Right hindlimb (tissue), 1 donor: ENCODE data around the gene FAM241B.

Experiments used
- DNase-seq: peaks from one replicate; pipeline ENCODE4 v3.0.0-alpha.2; 2018

The FAM241B gene

DNA sequence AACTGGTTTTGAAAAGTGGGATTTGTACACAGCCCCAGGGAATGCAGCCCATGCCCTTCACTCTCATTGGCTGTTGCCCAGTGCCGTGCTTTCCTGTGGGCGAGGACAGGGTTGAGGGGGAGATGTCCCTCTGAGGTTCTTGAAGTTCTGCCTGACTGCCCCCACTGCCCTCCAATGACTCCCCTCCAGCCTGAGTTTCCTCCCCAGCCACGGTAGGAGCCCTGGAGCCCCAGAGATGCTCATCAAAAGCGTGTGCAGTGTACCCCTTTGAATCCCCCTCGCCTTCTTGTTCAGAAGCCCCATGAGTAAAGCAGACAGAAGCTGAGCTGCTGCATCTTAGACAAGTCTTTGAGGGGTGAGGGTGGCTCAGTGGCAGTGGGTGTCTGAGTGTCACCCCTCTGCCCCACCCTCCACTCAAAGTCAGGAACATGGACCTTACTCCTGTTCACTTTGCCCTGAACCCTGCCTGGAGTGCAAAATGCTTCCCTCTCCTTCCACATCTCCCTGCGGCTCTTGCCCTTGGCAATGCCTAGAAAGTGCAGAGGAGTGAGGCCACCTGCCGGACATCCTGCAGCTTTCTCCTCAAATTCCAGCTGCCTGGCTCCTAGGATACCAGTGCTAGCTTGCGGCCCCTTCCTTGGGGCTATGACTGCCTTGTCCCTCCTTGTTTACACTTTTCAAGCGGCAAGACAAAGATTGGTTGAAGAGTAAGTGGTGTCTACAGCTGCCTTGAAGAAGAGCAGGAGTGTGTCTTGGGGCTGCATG lies 19.9 kb downstream of the FAM241B start:
- no peak for DNase-seq

DNA sequence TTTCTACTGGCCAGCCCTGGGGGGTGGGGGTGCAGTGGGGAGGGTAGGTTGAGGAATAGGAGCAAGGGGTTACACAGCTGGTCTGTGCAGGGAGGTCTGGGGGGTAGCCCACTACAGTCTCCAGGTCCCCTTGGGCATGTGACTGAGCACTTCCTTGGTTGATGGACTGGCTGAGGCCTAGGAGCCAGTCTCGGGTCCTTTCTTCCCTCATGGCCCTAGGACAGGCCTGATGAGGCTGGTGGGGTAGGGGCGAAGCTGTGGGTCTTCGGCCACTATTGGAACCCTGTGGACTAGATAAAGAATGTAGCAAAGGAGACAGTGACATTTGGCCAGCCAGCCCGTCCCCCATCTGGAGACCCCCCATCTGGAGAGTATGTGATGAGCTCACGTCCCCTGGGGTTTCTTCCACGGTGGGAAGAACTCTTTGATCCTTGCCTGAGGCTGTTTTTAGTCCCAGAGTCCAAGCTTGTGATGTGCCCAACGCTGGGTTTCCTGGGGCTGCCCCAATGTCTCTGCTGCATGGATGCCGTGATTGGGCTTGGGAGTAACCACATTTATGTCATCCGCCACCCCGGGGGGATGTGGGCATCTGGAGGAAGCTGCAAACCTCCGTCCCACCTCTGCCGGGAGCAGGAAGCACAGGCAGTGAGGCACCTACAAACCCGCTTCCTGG lies 20.7 kb downstream of the FAM241B start:
- DNase-seq, result no peak

DNA sequence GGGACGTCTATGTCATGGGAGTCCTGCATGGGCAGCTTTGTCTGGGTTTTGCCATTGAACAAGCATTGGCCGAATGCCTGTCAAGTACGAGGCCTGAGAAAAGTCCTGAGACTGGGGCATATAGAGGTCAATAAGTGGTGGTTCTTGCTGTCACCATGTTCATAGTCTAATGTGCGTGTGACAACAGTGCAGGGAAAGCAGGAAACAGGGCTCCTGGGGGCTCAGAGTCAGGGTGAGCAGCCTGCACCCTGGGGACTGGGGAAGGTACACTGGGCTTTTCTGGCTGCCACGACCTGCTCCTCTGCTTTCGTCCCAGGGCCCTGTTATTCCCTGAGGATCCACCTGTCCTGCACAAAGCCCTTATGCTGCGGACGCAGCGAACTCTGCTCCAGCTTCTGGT lies 21.3 kb downstream of the FAM241B start:
- no peak for DNase-seq

DNA sequence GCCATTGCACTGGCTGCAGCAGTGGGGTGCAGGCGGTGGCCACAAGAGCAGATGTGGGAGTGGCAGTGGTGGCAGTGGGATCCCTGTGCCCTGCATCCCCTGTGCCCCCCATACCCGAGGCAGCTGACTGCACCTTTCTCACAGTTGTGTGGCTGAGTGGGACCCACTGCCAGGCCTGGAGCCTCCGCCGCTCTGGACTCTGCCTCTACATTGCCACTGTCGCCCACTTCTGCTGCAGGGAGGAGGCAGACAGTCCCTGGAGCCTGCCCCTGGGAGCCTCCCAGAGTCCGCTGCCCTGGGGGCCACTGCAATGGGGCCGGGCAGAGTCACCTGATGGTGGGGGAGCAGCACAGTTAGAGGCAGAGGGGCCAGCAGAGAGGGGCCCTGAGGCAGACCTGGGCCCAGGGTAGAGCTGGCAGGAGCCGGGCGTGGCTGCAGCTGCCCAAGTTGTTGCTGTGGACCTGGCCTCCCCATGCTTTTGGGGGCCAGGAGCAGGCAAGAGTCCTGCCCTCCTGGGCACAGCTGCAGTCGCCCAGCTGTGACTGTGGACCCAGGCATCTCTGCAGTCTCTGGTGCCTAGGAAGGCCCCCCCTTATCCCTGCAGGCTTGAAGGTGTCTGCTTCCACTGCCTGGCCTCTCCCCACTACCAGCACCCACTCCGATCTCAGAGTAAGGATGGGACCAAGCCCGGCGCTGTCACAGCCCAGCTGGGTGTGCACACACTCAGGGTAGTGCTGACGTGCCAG lies 22.2 kb downstream of the FAM241B start:
- DNase-seq, result no peak

DNA sequence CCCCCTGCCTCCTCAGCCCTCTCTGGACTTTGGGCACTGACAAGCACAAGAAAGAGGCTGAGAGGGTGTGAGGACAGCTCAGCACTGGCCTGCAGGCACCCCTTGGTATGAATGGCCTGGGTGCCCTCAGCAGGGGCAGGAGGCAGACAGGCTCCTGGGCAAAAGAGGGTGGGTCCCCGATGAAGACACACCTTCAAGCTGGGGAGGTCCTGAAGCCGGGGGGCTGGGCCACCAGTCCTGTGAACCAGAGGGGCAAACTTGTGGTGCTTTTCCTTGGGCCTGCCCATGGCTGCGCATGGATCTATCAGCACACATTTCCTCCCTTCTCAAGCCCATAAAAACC lies 22.8 kb downstream of the FAM241B start:
- DNase-seq, result no peak

DNA sequence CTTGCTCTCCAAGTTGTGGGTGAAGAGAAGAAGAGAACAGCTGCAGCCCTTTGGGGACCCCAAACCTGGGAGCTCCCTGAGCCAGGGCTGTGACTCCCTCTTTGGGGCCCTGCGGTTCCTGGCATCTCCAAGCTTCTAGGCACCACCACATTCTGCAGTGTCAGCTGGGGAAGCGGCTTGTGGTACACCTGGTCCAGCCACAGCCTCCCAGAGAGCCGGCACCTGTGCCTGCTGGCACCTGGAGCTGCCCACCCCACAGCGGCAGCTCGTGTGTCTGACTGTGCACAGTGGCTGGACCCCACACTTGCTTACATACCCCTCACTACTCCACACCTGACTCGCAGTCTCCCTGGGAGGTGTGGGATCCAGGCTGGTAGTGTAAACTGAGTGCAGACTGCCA lies 23.5 kb downstream of the FAM241B start:
- DNase-seq, result no peak

DNA sequence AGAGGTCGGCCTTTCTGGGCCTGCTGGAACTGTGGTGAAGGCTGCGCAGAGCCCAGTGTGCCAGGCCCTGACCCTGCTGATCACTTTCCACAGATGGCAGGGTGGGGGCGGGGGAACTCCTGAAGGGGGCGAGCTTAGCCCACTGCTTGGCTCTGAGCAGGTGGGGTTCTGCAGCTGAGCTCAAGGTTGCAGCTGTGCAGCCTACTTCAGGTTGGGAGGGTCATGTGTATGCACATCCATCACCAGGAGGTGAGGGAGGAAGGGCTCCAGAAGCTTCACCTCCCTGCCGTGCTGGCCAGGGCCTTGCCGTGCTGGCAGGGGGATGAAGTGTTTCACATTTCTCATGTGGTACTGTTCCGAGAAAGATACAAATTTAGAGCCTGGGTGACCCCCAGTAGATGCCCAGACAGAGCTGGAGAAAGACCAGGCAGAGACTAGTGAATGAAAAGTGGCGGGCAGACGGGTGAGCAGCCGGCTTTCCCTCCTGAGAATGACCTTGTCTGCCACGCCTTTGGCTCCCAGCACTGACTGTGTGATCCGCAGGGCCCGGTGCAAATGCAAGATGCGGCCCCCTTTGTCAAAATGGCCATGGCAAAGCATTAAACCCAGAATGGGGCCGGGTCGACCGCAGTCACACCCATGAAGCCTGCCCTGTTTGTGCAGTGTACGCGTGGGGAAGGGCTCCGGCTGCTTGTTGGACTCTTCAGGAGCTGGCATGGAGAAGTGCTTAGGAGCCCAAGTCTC lies 25.2 kb downstream of the FAM241B start:
- no peak for DNase-seq

DNA sequence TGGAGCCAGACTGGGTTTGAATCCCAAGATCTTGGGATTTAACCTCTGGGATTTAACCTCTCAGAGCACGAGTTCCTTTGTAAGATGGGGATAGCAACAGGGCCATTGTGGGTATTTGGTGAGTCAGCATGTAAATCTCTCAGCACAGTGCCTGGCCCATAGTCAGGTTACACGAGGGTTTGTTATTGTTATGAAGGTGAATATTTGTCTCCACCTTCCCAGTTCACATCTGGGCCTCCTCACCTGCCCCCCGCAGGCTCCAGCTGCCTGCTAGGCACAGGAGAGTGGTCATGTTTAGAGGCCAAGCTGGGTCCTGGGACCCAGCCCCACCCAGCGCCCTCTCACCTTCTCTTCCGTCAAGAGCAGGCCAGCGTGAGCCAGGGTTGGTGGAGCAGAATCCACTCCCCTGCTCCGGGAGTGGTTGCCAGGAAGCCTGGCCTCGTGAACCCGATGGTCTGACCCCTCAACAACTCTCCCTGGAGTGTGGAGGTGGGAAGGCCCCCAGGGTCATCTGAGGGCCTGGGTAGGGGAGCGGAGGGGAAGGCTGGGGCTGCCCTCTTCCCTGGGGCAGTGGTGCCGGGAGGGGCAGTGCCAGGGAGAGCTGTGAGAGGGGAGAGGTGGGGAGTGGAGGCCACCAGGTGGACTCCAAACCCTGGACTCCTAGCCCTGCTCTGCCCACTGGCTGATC lies 26.0 kb downstream of the FAM241B start:
- DNase-seq, result no peak

DNA sequence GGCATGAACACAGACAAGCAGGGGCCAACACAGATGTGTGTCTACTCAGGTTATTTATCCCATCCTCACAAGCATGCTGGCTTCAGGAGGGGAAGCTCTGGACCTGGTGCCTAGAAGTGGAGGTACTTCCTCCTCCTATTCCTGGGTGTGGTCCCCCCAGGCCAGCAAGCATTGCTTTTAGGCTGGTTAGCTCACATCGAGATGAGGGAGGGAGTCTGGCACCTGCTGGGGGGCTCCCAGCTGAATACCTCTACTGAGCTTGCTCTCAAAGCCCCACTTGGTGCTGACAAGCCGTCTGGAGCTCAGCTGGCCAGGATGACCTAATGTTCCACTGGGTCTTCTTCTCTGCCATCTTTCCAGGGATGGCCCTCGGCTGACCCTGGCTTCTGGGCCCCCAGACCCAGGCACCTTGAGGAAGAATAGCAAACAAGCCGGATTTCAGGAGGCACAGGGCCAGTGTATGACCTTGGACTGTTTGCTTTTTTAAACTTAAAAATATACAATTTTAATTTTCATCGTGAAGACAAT lies 26.8 kb downstream of the FAM241B start:
- no peak for DNase-seq

DNA sequence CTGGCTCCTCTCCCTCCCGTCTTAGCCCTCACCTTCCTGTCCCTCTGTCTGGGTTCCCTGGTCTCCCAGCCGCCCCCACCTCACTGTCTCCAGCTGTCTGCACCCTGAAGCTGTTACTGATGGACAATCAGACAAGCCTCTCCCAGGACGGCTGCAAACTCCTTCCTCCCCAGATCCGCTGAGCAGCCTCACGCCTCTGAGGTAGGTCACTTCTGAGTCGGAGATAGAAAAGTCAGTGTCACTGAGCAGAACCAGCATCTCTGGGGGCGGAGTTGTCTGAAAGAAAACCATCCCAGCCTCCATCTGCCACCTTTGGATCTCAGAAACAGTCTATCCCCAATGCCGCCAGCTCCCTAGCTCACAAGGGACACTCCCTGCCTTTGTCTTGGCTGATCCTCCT lies 27.4 kb downstream of the FAM241B start:
- DNase-seq, result no peak

DNA sequence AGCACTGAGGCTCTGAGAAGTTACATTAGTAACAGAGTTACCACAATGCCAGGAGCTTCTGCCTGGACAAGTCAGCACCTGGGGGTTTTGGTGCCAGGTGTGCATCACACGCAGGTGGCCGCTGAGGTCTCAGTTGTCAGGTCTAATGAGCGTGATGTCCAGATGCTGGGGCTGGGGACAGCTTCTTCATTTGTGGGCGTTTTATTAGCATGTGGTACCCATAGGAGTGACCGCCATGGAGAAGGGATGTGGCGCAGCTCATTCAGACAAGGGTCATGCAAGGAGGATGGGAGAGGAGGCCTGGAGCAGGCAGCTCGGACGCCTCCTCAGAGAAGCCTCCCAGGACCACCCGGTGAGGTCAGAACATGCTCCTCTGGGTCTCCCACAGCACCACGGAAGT lies 27.8 kb downstream of the FAM241B start:
- DNase-seq, result no peak

DNA sequence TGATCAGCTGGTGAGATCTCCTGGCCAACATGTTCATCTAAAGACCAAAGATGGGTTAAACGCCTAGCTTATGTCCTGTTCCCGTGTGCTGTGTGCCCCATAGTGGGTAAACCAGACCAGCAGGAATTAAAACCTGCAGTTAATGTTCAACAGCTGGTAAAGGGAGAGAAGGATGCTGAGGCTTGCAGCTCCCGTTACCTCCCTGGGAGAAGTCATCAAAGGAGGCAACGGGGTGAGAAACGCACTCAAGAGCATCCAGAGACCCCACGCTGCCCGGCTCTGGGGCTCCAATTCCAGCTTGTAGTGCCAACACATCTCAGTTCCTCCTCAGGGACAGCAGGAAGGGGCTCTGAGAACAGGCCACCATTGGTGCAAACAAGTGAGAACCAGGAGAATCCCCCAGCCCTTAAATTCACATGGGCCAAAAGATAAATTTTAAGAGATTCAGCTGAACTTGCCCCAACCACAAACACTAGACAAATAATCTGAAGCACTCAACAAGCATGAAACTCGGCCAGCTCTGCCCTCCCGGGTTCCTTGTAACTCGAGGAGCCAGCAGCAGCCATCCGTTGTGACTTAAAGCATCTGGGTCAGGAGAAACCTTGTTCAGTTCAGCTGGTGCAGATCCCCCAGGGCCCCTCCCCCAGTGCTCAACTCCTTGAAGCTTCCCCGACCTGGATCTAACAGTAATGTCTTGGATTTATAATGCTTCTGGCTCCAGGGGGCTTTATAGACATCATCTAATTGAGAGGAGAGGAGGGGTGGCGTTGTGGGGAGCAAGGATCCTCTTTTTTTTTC lies 29.4 kb downstream of the FAM241B start:
- DNase-seq, result no peak

DNA sequence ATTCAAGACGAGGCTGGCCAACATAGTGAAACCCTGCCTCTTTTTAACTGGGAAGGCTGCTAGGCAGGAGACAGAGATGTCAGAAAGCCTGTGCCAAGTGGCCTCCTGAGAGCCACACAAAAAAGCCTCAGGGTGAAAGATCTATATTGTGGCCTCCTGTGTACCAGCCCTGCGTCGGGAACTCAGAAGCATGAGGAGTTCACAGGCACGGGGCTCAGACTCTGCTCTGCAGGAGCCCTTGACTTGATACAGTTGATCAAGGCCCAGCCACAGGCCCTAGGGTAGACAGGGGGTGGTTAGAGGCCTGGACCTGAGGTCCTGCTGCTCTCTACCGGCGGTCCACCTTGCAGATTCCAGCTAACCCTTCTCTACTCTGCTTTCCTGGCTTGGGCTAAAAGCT lies 30.2 kb downstream of the FAM241B start:
- DNase-seq, result no peak

DNA sequence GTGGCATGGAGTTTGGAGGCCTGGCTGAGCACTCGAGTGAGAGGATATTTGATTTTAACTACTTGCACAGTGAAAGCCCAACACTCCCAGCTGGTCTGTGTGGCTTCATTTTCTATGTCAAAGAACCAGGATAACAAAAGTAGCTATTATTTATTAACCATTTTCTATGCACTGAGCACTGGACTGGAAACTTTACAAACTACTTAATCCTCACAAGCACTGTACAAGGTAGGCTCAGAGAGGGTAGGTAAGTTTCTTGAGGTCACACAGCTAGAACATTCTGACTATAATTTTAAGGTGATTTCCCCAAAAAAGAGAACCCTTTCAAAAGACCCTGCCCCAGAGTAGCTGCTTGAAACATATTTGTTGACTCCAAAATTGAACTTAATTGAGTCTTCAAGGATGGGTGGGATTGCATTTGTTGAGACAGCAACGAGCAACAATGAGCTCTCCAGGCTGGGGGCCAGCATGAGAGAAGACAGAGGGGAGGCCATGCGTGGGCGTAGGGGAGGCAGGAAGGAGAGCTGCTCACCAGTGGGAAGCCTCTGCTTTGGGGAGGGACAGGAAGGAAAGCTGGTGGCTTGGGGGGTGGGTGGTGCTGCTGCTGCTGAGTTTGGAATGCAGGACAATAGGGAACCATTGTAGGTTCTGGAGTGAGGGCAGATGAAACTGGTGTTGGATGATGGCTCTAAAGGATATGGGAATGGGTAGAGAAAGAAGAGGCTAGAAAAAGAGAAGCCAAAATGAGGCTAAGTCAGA lies 31.5 kb downstream of the FAM241B start:
- no peak for DNase-seq

DNA sequence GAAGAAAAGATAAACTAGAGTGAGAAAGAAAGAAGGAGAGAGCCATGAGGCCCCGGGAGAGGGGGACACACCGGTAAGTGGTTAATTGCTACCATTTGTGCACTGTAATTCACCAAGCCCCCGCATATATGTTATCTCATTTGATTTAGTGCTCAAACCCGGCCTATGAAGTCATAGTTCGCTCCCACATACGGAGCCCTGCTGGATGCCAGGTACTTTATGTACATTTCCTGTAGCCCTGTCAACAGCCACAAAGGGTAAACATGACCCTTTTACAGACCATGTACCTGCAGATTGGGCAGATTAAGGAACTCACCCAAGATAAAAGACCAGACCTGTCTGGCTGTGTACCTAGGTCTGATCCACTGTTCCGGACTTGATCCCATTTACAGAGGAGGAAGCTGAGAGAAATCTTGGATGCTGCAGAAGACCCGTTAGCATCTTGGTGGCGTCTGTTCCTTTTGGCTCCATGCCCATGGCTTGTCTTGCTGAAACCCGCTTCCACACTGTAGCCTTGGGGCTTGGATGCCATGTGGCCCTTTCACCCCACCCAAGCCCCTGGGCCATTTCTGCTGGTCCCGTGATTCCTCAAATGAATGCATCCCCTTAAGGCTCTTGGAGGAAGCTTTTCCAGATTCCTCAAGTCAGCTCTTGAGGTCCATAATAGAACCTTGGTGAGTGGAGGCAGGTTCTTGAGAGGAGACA lies 32.3 kb downstream of the FAM241B start:
- DNase-seq, result no peak

DNA sequence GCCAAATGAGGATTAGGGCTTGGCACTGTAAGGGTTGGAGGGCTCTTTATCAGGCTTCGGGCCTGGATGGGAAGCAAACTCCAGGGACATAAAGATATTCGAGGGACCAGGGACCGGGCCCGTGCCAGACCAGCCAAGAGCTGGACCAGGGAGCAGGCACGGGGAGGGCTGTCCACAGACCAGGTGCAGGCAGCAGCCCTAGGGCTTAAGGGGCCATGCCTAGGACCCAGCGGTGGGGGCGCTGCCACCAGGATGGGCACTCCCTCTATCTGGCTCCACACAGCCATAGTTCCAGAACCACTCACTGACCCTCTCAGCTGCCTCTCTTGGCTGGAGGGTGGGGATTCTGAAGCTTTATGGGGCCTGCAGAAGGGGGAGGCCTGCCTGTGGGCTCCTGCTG lies 32.9 kb downstream of the FAM241B start:
- no peak for DNase-seq

DNA sequence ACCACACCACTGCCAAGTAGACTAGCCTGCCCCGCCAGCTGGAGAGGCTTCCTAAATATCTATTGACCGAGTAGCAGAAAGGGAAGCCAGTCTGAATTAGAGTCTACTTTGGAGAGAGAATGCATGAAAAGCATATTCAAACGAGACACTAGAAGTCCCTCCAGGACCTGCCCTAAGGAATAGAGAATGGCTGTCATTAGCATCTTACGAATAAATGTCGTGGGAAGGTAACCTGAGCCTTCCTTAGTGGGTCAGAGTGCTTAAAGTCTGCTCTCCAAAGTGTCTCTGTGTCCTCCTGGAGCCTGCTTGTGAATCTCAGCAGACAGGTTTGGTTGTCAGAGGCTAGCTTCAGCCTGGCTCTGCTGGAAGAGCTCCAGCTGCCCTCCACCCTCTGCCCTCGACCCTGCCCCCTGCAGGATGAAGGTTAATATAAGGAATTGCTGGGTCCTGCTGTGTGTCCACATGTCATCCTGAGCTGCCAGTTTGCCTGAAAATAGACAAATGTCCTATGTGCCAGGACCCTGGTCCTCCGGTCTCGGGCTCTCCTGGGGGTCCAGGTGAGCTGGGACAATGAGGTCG lies 33.4 kb downstream of the FAM241B start:
- no peak for DNase-seq

DNA sequence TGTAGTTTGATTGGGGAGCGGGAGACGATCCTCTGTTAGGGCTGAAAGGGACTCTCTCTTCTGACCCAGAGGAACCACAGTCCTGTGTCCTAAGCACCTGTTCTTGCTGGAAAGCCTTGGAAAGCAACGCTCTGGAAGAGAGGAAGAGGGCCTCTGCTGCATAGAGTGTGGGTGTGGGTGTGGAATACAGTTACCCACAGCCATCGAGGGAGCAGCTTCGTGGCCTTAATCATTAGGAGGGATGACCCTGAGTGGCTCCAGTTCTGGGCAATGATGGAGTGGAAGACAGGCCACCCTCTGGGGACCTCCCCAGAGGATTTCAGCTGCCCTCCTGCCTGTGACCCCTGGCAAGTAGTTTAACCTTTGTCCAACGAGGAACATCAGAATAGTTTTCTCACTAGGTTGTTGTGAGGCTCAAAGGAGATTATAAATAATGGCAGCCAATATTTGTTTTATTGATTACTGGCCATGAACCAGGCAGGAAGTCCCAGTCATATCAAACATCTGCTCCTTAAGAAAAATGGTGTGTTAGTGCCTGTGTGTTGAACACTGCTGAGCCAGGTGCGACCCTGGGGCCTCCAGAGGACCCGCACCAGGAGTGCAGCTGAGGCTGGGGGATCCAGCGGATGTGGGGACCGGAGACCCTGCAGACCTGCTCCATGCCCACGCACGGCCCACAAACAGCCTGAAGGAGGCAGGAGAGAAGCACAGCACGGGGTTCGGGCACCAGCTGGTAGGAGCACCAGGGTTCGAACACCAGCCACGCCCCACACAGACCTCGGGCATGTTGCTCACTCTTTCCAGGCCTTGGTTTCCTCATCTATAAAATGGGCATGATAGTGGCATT lies 35.6 kb downstream of the FAM241B start:
- DNase-seq, result no peak

DNA sequence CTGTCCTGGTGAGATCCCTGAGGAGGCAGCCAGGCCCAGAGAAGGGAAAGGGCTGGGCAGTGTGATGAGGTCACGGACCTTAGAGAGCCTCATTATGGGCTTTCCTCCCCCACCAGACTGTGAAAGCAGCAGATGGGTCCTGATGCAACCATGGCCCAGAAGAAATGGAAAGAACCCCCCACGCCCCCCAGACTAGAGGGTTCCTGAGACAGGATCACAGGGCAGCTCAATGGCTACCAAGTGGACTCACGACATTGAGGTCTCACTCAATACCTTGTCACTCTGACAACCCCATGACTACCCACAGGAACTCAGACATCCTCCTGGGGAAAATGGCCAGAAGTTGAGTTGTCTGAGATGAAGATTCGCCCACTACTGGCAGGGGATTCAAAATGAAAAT lies 36.7 kb downstream of the FAM241B start:
- no peak for DNase-seq
